Keratinocyte (primary cell): Measurements from ENCODE around the gene SLK. TPM values are rescaled to one million over a fixed set of nuclear protein-coding genes. Genes with fewer than 3 reads are reported as not detected.
A peak's percentile ranks its signal among the peaks of the same experiment; 100 is the strongest.

Source experiments
- DNase-seq: peaks from one replicate; pipeline ENCODE4 v3.0.0-alpha.2; 2011; ENCODE audit warnings: low read depth, missing footprints, low spot score
- FAIRE-seq: peaks from 2 replicates; lab custom pipeline; 2011; peaks lifted over from hg19 to GRCh38; lab: Jason Lieb, UNC
- H2AFZ ChIP-seq: 2 replicates; pipeline ENCODE4 v1.6.0; 2012; ENCODE audit warnings: low read length, control low read depth, inconsistent platforms; ENCODE audit not compliant: control insufficient read depth
- H3K27ac ChIP-seq: 2 replicates; pipeline ENCODE4 v1.5.1; 2011; ENCODE audit warnings: low read length; ENCODE audit not compliant: control insufficient read depth, insufficient read depth
- H3K27me3 ChIP-seq: 3 replicates; pipeline ENCODE4 v1.6.0; 2011; ENCODE audit warnings: low read length; ENCODE audit not compliant: control insufficient read depth, insufficient read depth; ENCODE audit errors: extremely low read depth
- H3K36me3 ChIP-seq, 2 experiments: 2 replicates in 1 of 2; 3 replicates in 1 of 2; pipeline ENCODE4 v1.5.1; 2011; ENCODE audit warnings: low read length in 2 of 2, mild to moderate bottlenecking in 1 of 2; ENCODE audit not compliant: control insufficient read depth in 2 of 2, insufficient read depth in 2 of 2; ENCODE audit errors: extremely low read depth in 1 of 2
- H3K4me1 ChIP-seq: 3 replicates; pipeline ENCODE4 v1.5.1; 2011; ENCODE audit warnings: low read length; ENCODE audit not compliant: control insufficient read depth, insufficient read depth; ENCODE audit errors: extremely low read depth
- H3K4me2 ChIP-seq: 3 replicates; pipeline ENCODE4 v1.6.0; 2011; ENCODE audit warnings: low read depth, low read length; ENCODE audit not compliant: control insufficient read depth, insufficient read depth; ENCODE audit errors: extremely low read depth
- H3K4me3 ChIP-seq, 3 experiments: fragments of 200-600 bp in 1 of 3; sonication (generic) in 1 of 3; 2 replicates in 2 of 3; 3 replicates in 1 of 3; pipeline ENCODE4 v1.5.1; 2011 to 2016; ENCODE audit warnings: low read length in 3 of 3, mild to moderate bottlenecking in 3 of 3, control low read depth in 2 of 3, inconsistent platforms in 1 of 3, low read depth in 1 of 3, mixed read lengths in 1 of 3, mixed run types in 1 of 3, moderate library complexity in 1 of 3; ENCODE audit not compliant: control insufficient read depth in 2 of 3, insufficient read depth in 2 of 3; ENCODE audit errors: extremely low read depth in 1 of 3
- H3K79me2 ChIP-seq: 2 replicates; pipeline ENCODE4 v1.6.0; 2012; ENCODE audit warnings: low read length; ENCODE audit not compliant: control insufficient read depth, insufficient read depth
- H3K9ac ChIP-seq: 3 replicates; pipeline ENCODE4 v1.6.0; 2011; ENCODE audit warnings: low read length; ENCODE audit not compliant: control insufficient read depth, insufficient read depth; ENCODE audit errors: extremely low read depth
- H3K9me1 ChIP-seq: 3 replicates; pipeline ENCODE4 v1.6.0; 2011; ENCODE audit warnings: low read length; ENCODE audit not compliant: control insufficient read depth, insufficient read depth; ENCODE audit errors: extremely low read depth
- H3K9me3 ChIP-seq: 2 replicates; pipeline ENCODE4 v1.5.1; 2012; ENCODE audit warnings: low read depth, low read length; ENCODE audit not compliant: control insufficient read depth
- H4K20me1 ChIP-seq: 3 replicates; pipeline ENCODE4 v1.6.0; 2011; ENCODE audit warnings: low read length; ENCODE audit not compliant: control insufficient read depth, insufficient read depth; ENCODE audit errors: extremely low read depth
- CTCF ChIP-seq, 3 experiments: IDR thresholded peaks in 1 of 3; conservative IDR thresholded peaks in 1 of 3; optimal IDR thresholded peaks in 1 of 3; 2 replicates in 2 of 3; 3 replicates in 1 of 3; pipeline versions ENCODE3 to v1.5.1; 2011; ENCODE audit warnings: low read length in 3 of 3, mild to moderate bottlenecking in 3 of 3, moderate library complexity in 2 of 3, control low read depth in 1 of 3, inconsistent platforms in 1 of 3; ENCODE audit not compliant: insufficient read depth in 2 of 3; ENCODE audit errors: extremely low read depth in 1 of 3
- EZH2 ChIP-seq: IDR thresholded peaks from one replicate; pipeline ENCODE4 v1.6.1; 2012; ENCODE audit warnings: inconsistent platforms, mild to moderate bottlenecking, low read length, moderate library complexity
- dilution Hi-C: fragments of 300-500 bp; cut with MboI; formaldehyde crosslinking; loops from one replicate; pipeline ENCODE4 v1.7.0; 2020; ENCODE audit warnings: low sequenced_read_pairs; ENCODE audit not compliant: extremely low pct_ligation_motif_present
- polyA plus RNA-seq, 5 experiments: library from polyadenylated mRNA; depleted of rRNA in 3 of 5; stranded (reverse) in 3 of 5; stranded (forward) in 1 of 5; unstranded in 1 of 5; fragments of >200 nt; gene quantifications; 1 replicate in 1 of 5; 2 replicates in 3 of 5; 3 replicates in 1 of 5; pipeline versions ENCODE4 v1.2.1 to v1.2.3, GENCODE V29; 2011 to 2012; ENCODE audit warnings: missing spikeins in 2 of 5, low read depth in 1 of 5, low replicate concordance in 1 of 5

The SLK gene
- polyA plus RNA-seq, 1 donor (not counting 4 experiments of a cell fraction or from before 2014, with no cell fraction given) = 36.7 TPM

GRCh38 chr10:103951942-103952341, 15.0 kb upstream of the SLK start:
- no peak overlapping the region for H3K4me2 ChIP-seq
- no peak overlapping the region for H3K27ac ChIP-seq
- H3K27me3 ChIP-seq = no peaks in the 10 kb centered on the region
- no peak overlapping the region for H3K9ac ChIP-seq
- H4K20me1 ChIP-seq = no peaks in the 10 kb centered on the region
- no peak overlapping the region for H3K4me3 ChIP-seq
- H3K36me3 ChIP-seq = no peaks in the 10 kb centered on the region
- no peak overlapping the region for H2AFZ ChIP-seq
- H3K9me3 ChIP-seq = no peaks in the 10 kb centered on the region
- no peak for TF ChIP-seq EZH2
- no peak for TF ChIP-seq CTCF (optimal IDR thresholded peaks at IDR 0.05 in 1 of 3, IDR thresholded peaks at IDR 0.05 in 1 of 3, conservative IDR thresholded peaks at IDR 0.05 in 1 of 3; ENCODE audit: extremely low read depth in 1 of 3, insufficient read depth in 2 of 3, low read length in 3 of 3)
- dilution Hi-C loops = no loop called here
- no peaks in the 10 kb centered on the region for H3K79me2 ChIP-seq
- FAIRE-seq (no peak), DNase-seq (no peak)
- no peaks in the 10 kb centered on the region for H3K9me1 ChIP-seq
- H3K4me1 ChIP-seq = no peaks in the 10 kb centered on the region

GRCh38 chr10:103954543-103954942, 12.4 kb upstream of the SLK start:
- Histone ChIP-seq H3K9ac (no peak overlapping the region), H3K9me3 (no peaks in the 10 kb centered on the region), H3K9me1 (no peaks in the 10 kb centered on the region), H2AFZ (no peak overlapping the region), H3K4me3 (no peak overlapping the region), H4K20me1 (no peaks in the 10 kb centered on the region), H3K79me2 (no peaks in the 10 kb centered on the region), H3K4me1 (peaks cover 16% of the 10 kb centered on the region), H3K36me3 (no peaks in the 10 kb centered on the region), H3K27me3 (no peaks in the 10 kb centered on the region), H3K4me2 (no peak overlapping the region), H3K27ac (no peak overlapping the region)
- DNase-seq = no peak
- dilution Hi-C loops = no loop called here
- no peak for TF ChIP-seq EZH2
- FAIRE-seq = no peak

GRCh38 chr10:103958996-103959395, 7.9 kb upstream of the SLK start:
- Histone ChIP-seq H3K27me3 (no peaks in the 10 kb centered on the region), H3K27ac (peak overlapping the region; percentile 56), H3K79me2 (no peaks in the 10 kb centered on the region), H3K9me1 (no peaks in the 10 kb centered on the region), H3K36me3 (no peaks in the 10 kb centered on the region), H4K20me1 (no peaks in the 10 kb centered on the region), H3K4me3 (no peak overlapping the region), H3K9me3 (no peaks in the 10 kb centered on the region), H3K9ac (no peak overlapping the region), H3K4me2 (peak overlapping the region; percentile 31), H2AFZ (no peak overlapping the region), H3K4me1 (peaks cover 20% of the 10 kb centered on the region)
- peak; percentile 79 for FAIRE-seq
- peak; percentile 50 for DNase-seq
- no peak for TF ChIP-seq EZH2
- TF ChIP-seq CTCF (optimal IDR thresholded peaks at IDR 0.05 in 1 of 3, IDR thresholded peaks at IDR 0.05 in 1 of 3, conservative IDR thresholded peaks at IDR 0.05 in 1 of 3; ENCODE audit: extremely low read depth in 1 of 3, insufficient read depth in 2 of 3, low read length in 3 of 3) = no peak
- dilution Hi-C loops = no loop called here
